Erythroblast (primary cell): ENCODE results near the gene GALK1.
"Not testable (repeated sequence)": the region's sequence is repeated elsewhere in the genome, so short reads cannot be mapped to it uniquely, and the experiment has no call there.

Source experiments
- DNase-seq, 2 experiments: peaks; one replicate each; lab custom pipeline; 2025; lab: John Stamatoyannopoulos, UW
- GATA1 ChIP-seq: IDR thresholded peaks from 2 replicates; pipeline ENCODE4 v1.6.1; 2011; ENCODE audit warnings: low read depth, mild to moderate bottlenecking, control low read depth, low read length, moderate library complexity
- POLR2A ChIP-seq: IDR thresholded peaks from 2 replicates; pipeline ENCODE4 v1.6.1; 2011; ENCODE audit warnings: mild to moderate bottlenecking, low read length

GALK1 gene

GRCh38 chr17:75764711-75765421 is at the start of gene GALK1:
Gene GALK1, minus strand, starts transcription at chr17:75765192. Its CDS starts 56 bp downstream, at chr17:75765136.
- TF ChIP-seq POLR2A: no peak
- TF ChIP-seq GATA1: no peak
- peak; percentile 78 to 81 for DNase-seq

GRCh38 chr17:75814021-75814395 is 49.0 kb upstream of the GALK1 start:
- no peak for DNase-seq
- TF ChIP-seq GATA1 (no peak), POLR2A (no peak)

GRCh38 chr17:75813081-75814020 is 48.4 kb upstream of the GALK1 start:
- TF ChIP-seq POLR2A (no peak), GATA1 (no peak)
- peak; percentile 19 to 30 for DNase-seq

GRCh38 chr17:75812096-75813013 is 47.4 kb upstream of the GALK1 start:
- TF ChIP-seq POLR2A: no peak
- TF ChIP-seq GATA1: no peak
- no peak for DNase-seq

GRCh38 chr17:75811174-75811573 is 46.2 kb upstream of the GALK1 start:
- TF ChIP-seq POLR2A: no peak
- TF ChIP-seq GATA1: no peak
- no peak for DNase-seq

GRCh38 chr17:75810756-75811155 is 45.8 kb upstream of the GALK1 start:
- not testable (repeated sequence) for DNase-seq

- TF ChIP-seq GATA1 (no peak), POLR2A (no peak)
- no peak for DNase-seq
Measured at GRCh38 chr17:75810216-75810615, 45.2 kb upstream of the GALK1 start.

GRCh38 chr17:75809631-75810111 is 44.7 kb upstream of the GALK1 start:
- DNase-seq: no peak
- TF ChIP-seq GATA1: no peak
- no peak for TF ChIP-seq POLR2A

- TF ChIP-seq GATA1 (no peak), POLR2A (no peak)
Measured at GRCh38 chr17:75808905-75809621, 44.1 kb upstream of the GALK1 start.

GRCh38 chr17:75808549-75808904 is 43.5 kb upstream of the GALK1 start:
- DNase-seq: no peak
- TF ChIP-seq GATA1 (no peak), POLR2A (no peak)

More at GRCh38 chr17:75808905-75809621, 44.1 kb upstream of the GALK1 start:
- no peak for DNase-seq

GRCh38 chr17:75807861-75808260 is 42.9 kb upstream of the GALK1 start:
- DNase-seq: no peak
- TF ChIP-seq GATA1 (no peak), POLR2A (no peak)

- no peak for DNase-seq
- TF ChIP-seq POLR2A: no peak
- no peak for TF ChIP-seq GATA1
Measured at GRCh38 chr17:75806822-75807500, 42.0 kb upstream of the GALK1 start.

- TF ChIP-seq POLR2A (no peak), GATA1 (no peak)
- no peak for DNase-seq
Measured at GRCh38 chr17:75803883-75804282, 38.9 kb upstream of the GALK1 start.
